ENCODE measurements around the gene SIGMAR1.

DNA sequence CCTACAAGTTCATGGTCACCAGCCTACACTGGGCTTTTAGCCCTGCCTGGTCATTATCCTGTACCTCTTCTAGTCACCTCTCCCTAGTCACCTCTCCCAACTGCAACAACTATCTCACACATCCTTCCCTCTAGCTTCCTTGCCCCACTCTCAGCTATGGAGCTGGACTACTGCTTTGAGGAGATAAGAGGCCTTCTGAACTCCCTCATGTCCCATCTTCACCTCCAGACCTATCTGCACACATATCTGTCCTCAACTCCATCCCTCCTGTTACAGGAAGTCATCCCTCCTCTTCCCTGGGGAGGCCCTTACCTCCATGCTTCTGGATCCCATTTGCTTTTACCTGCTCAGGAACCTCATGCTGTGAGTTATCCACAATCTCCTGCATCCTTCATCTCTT, 31.4 kb downstream of the SIGMAR1 start:
- TF ChIP-seq, protein P1, sequence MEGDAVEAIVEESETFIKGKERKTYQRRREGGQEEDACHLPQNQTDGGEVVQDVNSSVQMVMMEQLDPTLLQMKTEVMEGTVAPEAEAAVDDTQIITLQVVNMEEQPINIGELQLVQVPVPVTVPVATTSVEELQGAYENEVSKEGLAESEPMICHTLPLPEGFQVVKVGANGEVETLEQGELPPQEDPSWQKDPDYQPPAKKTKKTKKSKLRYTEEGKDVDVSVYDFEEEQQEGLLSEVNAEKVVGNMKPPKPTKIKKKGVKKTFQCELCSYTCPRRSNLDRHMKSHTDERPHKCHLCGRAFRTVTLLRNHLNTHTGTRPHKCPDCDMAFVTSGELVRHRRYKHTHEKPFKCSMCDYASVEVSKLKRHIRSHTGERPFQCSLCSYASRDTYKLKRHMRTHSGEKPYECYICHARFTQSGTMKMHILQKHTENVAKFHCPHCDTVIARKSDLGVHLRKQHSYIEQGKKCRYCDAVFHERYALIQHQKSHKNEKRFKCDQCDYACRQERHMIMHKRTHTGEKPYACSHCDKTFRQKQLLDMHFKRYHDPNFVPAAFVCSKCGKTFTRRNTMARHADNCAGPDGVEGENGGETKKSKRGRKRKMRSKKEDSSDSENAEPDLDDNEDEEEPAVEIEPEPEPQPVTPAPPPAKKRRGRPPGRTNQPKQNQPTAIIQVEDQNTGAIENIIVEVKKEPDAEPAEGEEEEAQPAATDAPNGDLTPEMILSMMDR (IDR thresholded peaks at IDR 0.05; ENCODE audit: poor library complexity, severe bottlenecking), result no peak
- TF ChIP-seq EZH2 (IDR thresholded peaks at IDR 0.05; ENCODE audit: borderline replicate concordance, insufficient read depth, low read length, poor library complexity, severe bottlenecking), result no peak
- no peak for TF ChIP-seq POLR2AphosphoS5 (IDR thresholded peaks at IDR 0.05)
- no peak for TF ChIP-seq SMC3 (conservative IDR thresholded peaks at IDR 0.05; ENCODE audit: poor library complexity)
- TF ChIP-seq, protein P2, sequence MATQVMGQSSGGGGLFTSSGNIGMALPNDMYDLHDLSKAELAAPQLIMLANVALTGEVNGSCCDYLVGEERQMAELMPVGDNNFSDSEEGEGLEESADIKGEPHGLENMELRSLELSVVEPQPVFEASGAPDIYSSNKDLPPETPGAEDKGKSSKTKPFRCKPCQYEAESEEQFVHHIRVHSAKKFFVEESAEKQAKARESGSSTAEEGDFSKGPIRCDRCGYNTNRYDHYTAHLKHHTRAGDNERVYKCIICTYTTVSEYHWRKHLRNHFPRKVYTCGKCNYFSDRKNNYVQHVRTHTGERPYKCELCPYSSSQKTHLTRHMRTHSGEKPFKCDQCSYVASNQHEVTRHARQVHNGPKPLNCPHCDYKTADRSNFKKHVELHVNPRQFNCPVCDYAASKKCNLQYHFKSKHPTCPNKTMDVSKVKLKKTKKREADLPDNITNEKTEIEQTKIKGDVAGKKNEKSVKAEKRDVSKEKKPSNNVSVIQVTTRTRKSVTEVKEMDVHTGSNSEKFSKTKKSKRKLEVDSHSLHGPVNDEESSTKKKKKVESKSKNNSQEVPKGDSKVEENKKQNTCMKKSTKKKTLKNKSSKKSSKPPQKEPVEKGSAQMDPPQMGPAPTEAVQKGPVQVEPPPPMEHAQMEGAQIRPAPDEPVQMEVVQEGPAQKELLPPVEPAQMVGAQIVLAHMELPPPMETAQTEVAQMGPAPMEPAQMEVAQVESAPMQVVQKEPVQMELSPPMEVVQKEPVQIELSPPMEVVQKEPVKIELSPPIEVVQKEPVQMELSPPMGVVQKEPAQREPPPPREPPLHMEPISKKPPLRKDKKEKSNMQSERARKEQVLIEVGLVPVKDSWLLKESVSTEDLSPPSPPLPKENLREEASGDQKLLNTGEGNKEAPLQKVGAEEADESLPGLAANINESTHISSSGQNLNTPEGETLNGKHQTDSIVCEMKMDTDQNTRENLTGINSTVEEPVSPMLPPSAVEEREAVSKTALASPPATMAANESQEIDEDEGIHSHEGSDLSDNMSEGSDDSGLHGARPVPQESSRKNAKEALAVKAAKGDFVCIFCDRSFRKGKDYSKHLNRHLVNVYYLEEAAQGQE (IDR thresholded peaks at IDR 0.05; ENCODE audit: borderline replicate concordance), result no peak
- no peak for TF ChIP-seq EP300 (conservative IDR thresholded peaks at IDR 0.05; ENCODE audit: poor library complexity, severe bottlenecking)
- no peak for TF ChIP-seq TAF1 (IDR thresholded peaks at IDR 0.05; ENCODE audit: low read depth)
- TF ChIP-seq MXI1 (conservative IDR thresholded peaks at IDR 0.05; ENCODE audit: poor library complexity, severe bottlenecking), result no peak
- no peak for TF ChIP-seq RAD21 (conservative IDR thresholded peaks at IDR 0.05)
